SH-SY5Y (cell line): ENCODE results near the gene MEN1.

ENCODE experiments used
- GATA2 ChIP-seq: IDR thresholded peaks from 2 replicates; pipeline ENCODE4 v1.6.1; 2011; ENCODE audit warnings: mild to moderate bottlenecking, low read depth, low read length
- GATA3 ChIP-seq: IDR thresholded peaks from 2 replicates; pipeline ENCODE4 v1.6.1; 2011; ENCODE audit warnings: low read depth, mild to moderate bottlenecking, low read length, moderate library complexity

- TF ChIP-seq GATA2 (no peak), GATA3 (no peak)
These were observed 43.8 kb upstream of the MEN1 start for GRCh38 chr11:64854157-64854533.
